CD4-positive, alpha-beta T cell (primary cell): ENCODE data around the gene ZCCHC18. TPM values are rescaled to one million over a fixed set of nuclear protein-coding genes. Genes with fewer than 3 reads are reported as not detected.

Source experiments
- ATAC-seq: fragments of 200-7000 bp; cut with Tn5 transposase; one replicate; pipeline ENCODE4 v1.10.0; 2022; ENCODE audit warnings: mild to moderate bottlenecking; ENCODE audit not compliant: poor library complexity
- CTCF ChIA-PET: fragments of 350-600 bp; sonication (Branson Sonifier 250); formaldehyde crosslinking; loops from one replicate; lab custom pipeline; 2021; ENCODE audit warnings: antibody characterized with exemption, inconsistent platforms; lab: Charles Lee
- POLR2A ChIA-PET: fragments of 350-600 bp; sonication (Branson Sonifier 250); formaldehyde crosslinking; loops from one replicate; lab custom pipeline; 2021; ENCODE audit warnings: antibody characterized with exemption, inconsistent platforms; lab: Charles Lee
- DNase-seq, 14 experiments: peaks; one replicate each; pipeline ENCODE4 v3.0.0-alpha.2; 2013 to 2020; ENCODE audit warnings: mixed read lengths in 2 of 14
- H3K27ac ChIP-seq, 2 donors: one replicate each; pipeline versions ENCODE4 v1.5.1 to v1.7.0; 2013; ENCODE audit warnings: low read length in 2 of 2, low read depth in 1 of 2, mild to moderate bottlenecking in 1 of 2
- H3K27me3 ChIP-seq, 2 experiments: 1 replicate in 1 of 2; 2 replicates in 1 of 2; pipeline versions ENCODE4 v1.6.1 to v1.7.0; 2013; ENCODE audit warnings: low read length in 2 of 2, control low read depth in 1 of 2, mild to moderate bottlenecking in 1 of 2, moderate library complexity in 1 of 2; ENCODE audit not compliant: insufficient read depth in 2 of 2, control insufficient read depth in 1 of 2
- H3K36me3 ChIP-seq: one replicate; pipeline ENCODE4 v1.6.1; 2013; ENCODE audit warnings: low read length, control low read depth; ENCODE audit not compliant: insufficient read depth
- H3K4me1 ChIP-seq: one replicate; pipeline ENCODE4 v1.6.1; 2013; ENCODE audit warnings: low read length, control low read depth; ENCODE audit not compliant: insufficient read depth
- H3K4me3 ChIP-seq: one replicate; pipeline ENCODE4 v1.5.1; 2013; ENCODE audit warnings: mild to moderate bottlenecking, low read length, moderate library complexity
- H3K9me3 ChIP-seq, 2 experiments: 1 replicate in 1 of 2; 2 replicates in 1 of 2; pipeline versions ENCODE4 v1.6.1 to v1.7.0; 2013; ENCODE audit warnings: low read length in 2 of 2, mild to moderate bottlenecking in 2 of 2, control low read depth in 1 of 2, moderate library complexity in 1 of 2; ENCODE audit not compliant: control insufficient read depth in 1 of 2, insufficient read depth in 1 of 2
- H3K27ac Mint-ChIP-seq: one replicate; pipeline ENCODE4 v1.8.0; 2020; ENCODE audit warnings: mixed read lengths
- H3K27me3 Mint-ChIP-seq: one replicate; pipeline ENCODE4 v1.8.0; 2021; ENCODE audit warnings: mixed read lengths
- H3K36me3 Mint-ChIP-seq: one replicate; pipeline ENCODE4 v1.8.0; 2021; ENCODE audit warnings: low read depth, mixed read lengths
- H3K4me1 Mint-ChIP-seq: one replicate; pipeline ENCODE4 v1.8.0; 2021; ENCODE audit warnings: low read depth, mixed read lengths
- H3K4me3 Mint-ChIP-seq: one replicate; pipeline ENCODE4 v1.8.0; 2020; ENCODE audit warnings: mild to moderate bottlenecking, mixed read lengths
- H3K9me3 Mint-ChIP-seq: one replicate; pipeline ENCODE4 v1.8.0; 2020; ENCODE audit warnings: mixed read lengths
- CTCF ChIP-seq: fragments of 200-600 bp; IDR thresholded peaks from one replicate; pipeline ENCODE4 v1.8.0; 2022; ENCODE audit warnings: antibody characterized with exemption, mild to moderate bottlenecking
- intact Hi-C, 2 experiments: fragments of 100-400 bp; cut with DNase I in 1 of 2; cut with micrococcal nuclease in 1 of 2; formaldehyde crosslinking; loops; one replicate each; pipeline versions ENCODE4 v1.15.1 to v1.9.0; 2023 to 2025; cut with DNase I, micrococcal nuclease
- total RNA-seq, 174 experiments: library from RNA in 2 of 174; stranded (reverse) in 2 of 174; gene quantifications; one replicate each; pipeline ENCODE4 v1.2.3 and lab custom pipeline; 2021 to 2026

ZCCHC18 gene
- total RNA-seq, 2 experiments from 2014 or later, result 2.9 to 3.8 TPM

- Mint-ChIP-seq H3K27ac (peak within 1 kb of the TSS; percentile 98), H3K27me3 (no peaks in the 10 kb centered on the region), H3K9me3 (no peaks in the 10 kb centered on the region), H3K4me3 (peak within 1 kb of the TSS; percentile 94), H3K36me3 (peaks cover 24% of the 10 kb centered on the region), H3K4me1 (peaks cover 21% of the 10 kb centered on the region)
- peak within 1 kb of the TSS; percentile 73 for H3K4me3 ChIP-seq
- intact Hi-C loops, result loop anchor here in 1 of 2 experiments (5.0 kb wide), 1 partner anchor 45 kb away; the partner anchor contains the start of gene ZCCHC18
- no peaks in the 10 kb centered on the region for H3K36me3 ChIP-seq
- no peaks in the 10 kb centered on the region for H3K27me3 ChIP-seq
- peak; percentile 48 to 90 (median 66) for DNase-seq
- ChIA-PET CTCF (interaction anchor here (1.1 to 2.3 kb wide), 2 partner anchors 9 to 44 kb away, joined by 3 to 20 read pairs; partner anchors contain the start of gene FAM199X), POLR2A (interaction anchor here (0.6 to 2.0 kb wide), 17 partner anchors 10 to 1506 kb away, joined by 3 to 54 read pairs (median 5); partner anchors contain the start of genes FAM199X and GPRASP1)
- no peaks in the 10 kb centered on the region for H3K9me3 ChIP-seq
- peaks cover 18% of the 10 kb centered on the region for H3K4me1 ChIP-seq
- no peak for TF ChIP-seq CTCF
- peak within 1 kb of the TSS; percentile 75 to 83 for H3K27ac ChIP-seq
- peak; percentile 78 for ATAC-seq
Observed at GRCh38 chrX:104156630-104157529, 44.6 kb downstream of the ZCCHC18 start, which contains the start of gene SLC25A53. SLC25A53 (minus strand) TSS chrX:104157009; CDS start chrX:104105257, 51,752 bp downstream.

Other genes starting within 250 kb of the ZCCHC18 start
- 1 to 10 TPM; 8.0 to 9.0 TPM for gene TMSB15B, start 149.9 kb upstream of the ZCCHC18 start, total RNA-seq
- gene H2BW1, start 98.8 kb upstream of the ZCCHC18 start, total RNA-seq, result not detected
- not detected for gene H2BW2, start 72.6 kb upstream of the ZCCHC18 start, total RNA-seq
- 1 to 10 TPM; 3.7 to 4.1 TPM for gene TMSB15C, start 36.3 kb upstream of the ZCCHC18 start, total RNA-seq
- 1 to 10 TPM; 5.1 TPM for gene SLC25A53, start 44.5 kb downstream of the ZCCHC18 start, total RNA-seq
- 10 to 100 TPM; 16.4 to 17.1 TPM for gene FAM199X, start 53.9 kb downstream of the ZCCHC18 start, total RNA-seq
- not detected for gene ESX1, start 142.4 kb downstream of the ZCCHC18 start, total RNA-seq